Mucosa of gallbladder (tissue), 1 donor: Measurements from ENCODE around the gene NEGR1. TPM values are rescaled to one million over a fixed set of nuclear protein-coding genes. Genes with fewer than 3 reads are reported as not detected.
A peak's percentile ranks its signal among the peaks of the same experiment; 100 is the strongest.

Source experiments
- DNase-seq: peaks from one replicate; pipeline ENCODE4 v3.0.0-alpha.2; 2020; ENCODE audit warnings: low spot score
- total RNA-seq: library from RNA; stranded (reverse); gene quantifications from one replicate; pipeline ENCODE4 v1.2.1, GENCODE V29; 2021
- donor health status: DM: no; HTN: no; CAD: no.

NEGR1 gene
- total RNA-seq, 1 donor from 2014 or later: 26.9 TPM

DNA sequence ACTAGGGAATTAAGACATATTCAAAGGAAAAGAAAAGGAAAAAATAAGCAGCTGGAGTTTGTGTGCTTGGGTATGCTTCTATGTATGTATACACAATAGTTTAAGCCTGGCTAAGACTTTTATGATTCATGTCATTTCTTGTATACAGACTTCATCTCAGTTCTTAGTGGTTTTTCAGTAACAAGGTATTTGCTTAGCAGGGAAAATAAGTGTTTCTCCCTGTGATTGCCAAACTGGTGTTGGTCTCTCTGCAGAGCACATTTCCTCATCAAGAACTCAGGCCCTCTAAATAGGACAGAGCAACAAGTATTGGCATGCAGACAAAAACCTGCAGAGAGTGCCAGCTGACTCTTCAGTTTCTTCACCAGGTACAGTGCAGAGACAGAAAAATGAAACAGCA, 717.1 kb downstream of the NEGR1 start:
- no peak for DNase-seq

- no peak for DNase-seq
These were observed 720.0 kb downstream of the NEGR1 start for GRCh38 chr1:71562298-71562697.

DNA sequence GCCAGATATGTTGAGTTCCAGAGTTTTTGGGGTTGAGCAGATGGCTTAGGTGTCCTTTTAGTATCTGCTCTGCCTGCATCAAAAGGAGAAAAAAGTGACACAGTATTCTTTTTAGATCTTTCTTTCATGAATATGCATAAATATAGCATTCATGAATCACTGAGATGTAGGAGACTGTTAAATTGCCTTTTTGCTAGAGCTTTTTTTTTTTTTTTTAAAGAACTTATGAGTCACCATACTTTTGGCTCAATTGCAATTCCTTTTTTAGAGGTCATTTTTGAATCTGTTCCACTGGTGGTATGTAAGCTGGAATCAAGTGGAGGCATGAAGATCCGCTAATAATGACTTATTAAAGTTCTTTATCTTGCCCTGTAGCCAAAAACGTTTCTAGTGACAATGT, 720.6 kb downstream of the NEGR1 start:
- no peak for DNase-seq

DNA sequence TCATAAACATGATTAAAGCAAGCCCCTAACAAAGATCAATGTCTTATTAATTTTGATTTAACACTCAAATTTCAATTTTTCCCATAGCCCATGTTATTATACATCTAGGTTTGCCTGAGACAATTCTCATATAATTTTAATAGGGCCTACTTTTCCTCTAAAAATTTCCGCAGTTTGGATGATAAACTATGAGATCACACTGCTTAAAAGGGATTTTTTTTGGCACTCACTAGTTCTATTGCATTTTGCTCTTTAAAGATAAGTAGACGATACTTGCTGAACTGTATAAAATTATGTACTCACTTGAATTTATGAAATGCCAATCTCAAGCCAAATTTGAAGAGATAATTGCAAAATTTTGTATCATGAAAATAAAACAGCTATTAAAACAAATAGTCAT, 721.1 kb downstream of the NEGR1 start:
- no peak for DNase-seq

GRCh38 chr1:71559880-71560279, 722.5 kb downstream of the NEGR1 start:
- no peak for DNase-seq

DNA sequence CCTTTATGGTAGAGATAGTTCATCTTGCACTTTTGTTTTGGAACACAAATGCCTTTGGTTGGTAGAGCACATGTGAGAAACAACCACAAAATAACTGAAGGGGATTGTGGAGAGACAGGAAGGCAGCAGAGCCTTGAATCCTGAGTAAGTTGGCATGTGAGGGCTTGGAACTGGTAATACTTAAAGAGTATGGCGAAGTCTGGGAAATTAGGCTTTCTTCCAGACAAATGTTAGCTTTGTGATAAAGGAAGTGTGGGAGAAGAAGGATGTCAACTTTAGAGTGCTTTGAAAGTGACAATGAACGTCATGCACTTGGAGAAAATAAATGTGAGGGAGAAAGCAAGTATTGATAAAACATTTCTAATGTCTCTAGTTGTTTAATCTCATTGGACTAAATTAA, 725.2 kb downstream of the NEGR1 start:
- no peak for DNase-seq

DNA sequence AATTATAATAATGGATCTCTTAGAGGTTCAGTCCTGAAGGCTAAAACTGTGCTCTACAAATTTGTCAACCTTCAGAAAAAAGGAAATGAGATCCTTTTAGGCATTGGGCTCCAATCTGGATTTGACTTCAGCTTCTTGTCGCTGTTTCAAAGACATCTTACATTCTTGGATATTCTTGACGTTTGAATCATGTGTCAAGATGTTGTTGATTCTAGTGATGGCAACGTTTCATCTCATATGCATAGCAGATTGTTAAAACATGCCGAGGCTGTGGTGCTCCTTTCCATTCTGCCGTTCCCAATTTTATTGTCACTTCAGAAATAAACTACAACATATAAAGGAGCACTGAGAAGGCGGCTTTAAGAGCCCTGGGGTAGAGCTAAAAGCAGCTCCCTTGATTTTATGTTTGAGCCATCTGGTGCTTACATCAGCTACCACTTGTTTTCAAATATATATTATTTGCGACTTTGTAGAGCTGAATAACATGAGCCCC, 733.9 kb downstream of the NEGR1 start:
- DNase-seq: no peak

DNA sequence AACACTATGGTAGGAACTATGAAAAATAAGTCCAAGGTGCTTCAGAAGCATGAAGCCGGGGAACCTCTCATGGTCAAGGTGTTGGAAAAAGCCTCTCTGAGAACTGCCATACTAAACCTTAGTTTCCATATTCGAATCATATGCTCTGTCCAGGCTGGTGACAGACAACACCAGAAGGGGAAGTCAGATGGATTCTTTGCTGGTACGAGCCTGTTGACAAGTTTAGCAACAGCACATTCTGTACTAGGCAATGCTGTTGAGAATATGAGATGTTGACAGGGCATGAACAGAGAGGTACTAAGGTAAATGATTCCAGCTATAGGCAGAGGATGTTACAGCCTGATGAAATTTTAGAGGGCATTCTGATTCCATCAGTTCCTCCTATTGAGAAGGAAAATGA, 740.2 kb downstream of the NEGR1 start:
- DNase-seq: no peak

GRCh38 chr1:71533950-71534349, 748.4 kb downstream of the NEGR1 start:
- DNase-seq: no peak

- no peak for DNase-seq
These were observed 750.0 kb downstream of the NEGR1 start for GRCh38 chr1:71532343-71532742.

DNA sequence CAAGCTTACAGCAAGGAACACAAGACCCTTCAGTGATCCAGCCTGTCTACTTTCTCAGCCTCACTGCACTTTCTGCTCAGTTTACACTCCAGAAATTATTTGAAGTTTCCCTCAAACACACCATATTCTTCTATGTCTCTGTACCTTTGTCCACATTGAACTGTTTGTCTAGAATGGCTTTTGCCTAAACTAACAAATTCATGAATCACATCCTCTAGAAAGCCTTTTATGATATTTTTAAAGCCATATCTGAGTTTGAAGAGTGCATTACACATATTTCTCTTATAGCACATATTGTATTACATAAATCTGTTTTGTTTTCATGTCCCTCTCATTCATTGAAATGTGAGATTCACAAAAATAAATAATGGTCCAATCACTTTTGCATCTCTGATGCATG, 755.5 kb downstream of the NEGR1 start:
- no peak for DNase-seq

DNA sequence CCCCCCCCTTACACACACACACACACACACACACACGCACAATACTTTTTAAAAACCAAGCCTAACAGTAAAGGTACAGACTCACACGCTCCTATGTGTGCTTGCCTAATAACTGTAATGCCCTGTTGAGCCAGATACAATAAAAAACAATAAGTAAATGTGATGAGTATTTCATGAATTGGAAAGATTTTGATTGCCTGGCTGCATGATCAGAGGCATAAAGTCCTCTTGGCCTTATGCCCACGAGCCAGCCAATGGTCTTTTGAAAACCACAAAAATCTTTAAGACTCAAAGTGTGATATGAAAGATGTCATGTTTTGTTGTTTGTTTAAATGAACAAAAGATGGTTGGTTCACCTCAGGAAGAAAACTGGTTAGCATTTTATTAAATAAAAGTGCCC, 759.6 kb downstream of the NEGR1 start:
- DNase-seq: no peak

- DNase-seq: peak; percentile 38
These were observed 760.6 kb downstream of the NEGR1 start for GRCh38 chr1:71521655-71522264.

GRCh38 chr1:71511505-71511904, 770.8 kb downstream of the NEGR1 start:
- DNase-seq: no peak

- no peak for DNase-seq
These were observed 771.6 kb downstream of the NEGR1 start for GRCh38 chr1:71510725-71511124.

- DNase-seq: no peak
These were observed 773.2 kb downstream of the NEGR1 start for GRCh38 chr1:71509051-71509595.

GRCh38 chr1:71502006-71502405, 780.3 kb downstream of the NEGR1 start:
- DNase-seq: no peak

- DNase-seq: no peak
These were observed 783.8 kb downstream of the NEGR1 start for GRCh38 chr1:71498542-71498941.

DNA sequence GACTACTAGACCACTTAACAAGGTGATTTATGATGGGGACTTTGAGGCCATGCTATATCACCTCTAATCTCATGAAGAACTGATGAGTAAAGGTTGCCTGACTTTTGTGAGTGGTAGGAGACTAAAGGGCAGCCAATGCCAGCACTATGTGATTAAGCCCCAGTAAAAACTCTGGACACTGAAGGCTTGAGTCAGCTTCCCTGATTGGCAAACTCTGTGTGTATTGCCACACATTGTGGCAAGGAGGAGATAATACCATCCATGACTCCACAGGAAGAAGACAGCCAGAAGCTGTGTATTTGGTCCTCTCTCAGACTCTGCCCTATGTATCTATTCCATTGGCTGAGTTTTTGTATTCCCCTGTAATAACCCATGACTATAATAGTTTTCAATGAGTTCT, 788.2 kb downstream of the NEGR1 start:
- DNase-seq: no peak

DNA sequence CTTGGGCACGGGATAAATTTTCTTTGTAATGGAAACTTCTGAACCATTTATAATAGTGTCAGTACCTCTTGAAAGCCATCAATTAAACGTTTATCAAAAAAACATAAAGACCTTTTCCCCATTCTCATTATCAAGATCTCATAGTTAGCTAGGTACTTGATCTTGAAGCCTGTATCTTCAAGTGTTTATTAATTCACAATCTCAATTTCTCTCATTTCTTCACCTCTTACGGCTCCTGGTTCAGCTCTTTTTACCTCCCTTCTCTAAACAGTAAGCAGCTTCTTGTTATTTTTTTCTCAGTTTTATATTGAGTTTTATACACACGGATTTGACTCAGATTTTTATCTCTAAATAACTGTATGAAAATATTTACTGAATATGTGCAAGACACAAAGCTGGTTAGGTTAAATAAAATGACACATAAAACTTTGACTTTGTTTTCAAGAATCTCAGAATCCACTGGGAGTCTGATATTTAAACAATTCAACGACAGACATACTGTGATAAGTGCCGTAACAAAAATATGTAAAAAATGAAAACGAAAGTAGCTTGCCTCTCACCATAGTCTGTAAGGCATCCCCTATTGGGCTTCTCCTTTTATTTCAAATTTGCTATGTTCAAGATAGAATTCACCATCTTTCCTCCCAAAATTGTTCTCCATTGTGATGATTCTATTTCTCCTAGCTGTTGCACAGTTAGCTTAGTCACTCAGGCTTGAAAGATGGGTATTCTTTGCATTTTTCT, 789.9 kb downstream of the NEGR1 start:
- DNase-seq: no peak

GRCh38 chr1:71490432-71490831, 791.9 kb downstream of the NEGR1 start:
- DNase-seq: no peak

- no peak for DNase-seq
These were observed 793.6 kb downstream of the NEGR1 start for GRCh38 chr1:71488555-71489252.

DNA sequence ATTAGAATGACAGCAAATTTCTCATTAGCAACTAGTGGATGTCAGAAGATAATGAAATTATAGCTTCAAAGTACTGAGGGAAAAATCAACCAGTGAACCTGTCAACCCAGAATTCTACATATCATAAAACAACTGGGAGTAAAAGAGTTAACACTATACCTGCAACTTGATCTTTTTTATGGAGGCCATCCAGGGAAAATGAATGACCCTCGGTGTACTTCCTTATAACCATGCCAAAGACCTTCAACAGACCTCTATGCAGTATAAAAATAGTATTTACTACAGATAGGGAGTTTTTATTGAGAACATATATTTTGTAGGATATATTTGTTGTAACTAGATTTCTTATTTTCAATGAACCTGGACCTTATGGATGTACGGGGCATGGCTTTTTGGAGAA, 809.0 kb downstream of the NEGR1 start:
- no peak for DNase-seq
